ENCODE results near the gene RRP8. TPM values are rescaled to one million over a fixed set of nuclear protein-coding genes. Genes with fewer than 3 reads are reported as not detected.

The RRP8 gene
- total and polyA plus RNA-seq, 2 of the 8 experiments (the other 6 are each of a cell fraction or from before 2014, with no cell fraction given) = 4.2 to 14.9 TPM

DNA sequence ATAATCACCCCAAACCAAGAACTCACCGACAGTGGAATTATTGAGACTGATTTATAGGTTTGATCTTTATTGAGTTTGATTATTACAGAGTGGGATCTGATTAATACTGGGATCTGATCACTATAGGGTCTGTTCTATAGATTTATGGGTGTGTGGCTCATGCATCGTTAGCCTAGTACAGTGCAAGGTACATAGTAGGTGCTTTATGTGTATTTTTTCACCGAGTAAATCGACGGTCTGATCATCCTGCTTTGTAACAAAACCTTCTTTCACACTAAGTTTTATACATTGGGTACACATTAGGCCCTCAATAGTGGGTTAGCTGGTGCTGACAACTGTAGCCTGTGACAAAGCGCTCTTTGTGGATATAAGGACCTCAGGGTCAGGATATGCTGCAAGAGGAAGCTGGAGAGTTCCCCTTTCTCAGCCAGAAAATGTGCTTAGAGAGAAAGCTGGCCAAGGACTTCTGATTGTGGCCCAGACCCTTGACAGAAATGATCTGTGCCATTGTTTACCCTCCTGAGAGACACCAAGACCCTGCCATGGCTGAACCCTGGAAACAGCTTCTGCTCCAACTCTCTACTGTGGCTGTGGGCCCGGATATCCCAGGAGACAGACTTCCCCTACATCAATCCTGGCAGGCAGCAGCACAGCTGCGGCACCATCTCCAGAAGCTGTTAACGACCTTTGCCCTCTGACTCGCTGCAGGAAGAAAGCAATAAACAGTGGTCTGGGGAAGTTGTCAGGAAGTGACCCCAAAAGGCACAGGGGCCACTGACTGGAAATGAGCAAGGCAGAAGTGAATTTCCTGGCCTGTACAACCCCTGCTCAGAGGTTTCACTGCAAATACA lies 31.9 kb upstream of the RRP8 start:
- no peak overlapping the region for H3K4me2 ChIP-seq (ENCODE audit: insufficient read depth in 1 of 2, low read depth in 2 of 2, low read length in 2 of 2)
- H3K9ac ChIP-seq (replicated peaks in 1 of 4; ENCODE audit: extremely low read depth in 1 of 4, low read depth in 3 of 4, low read length in 3 of 4) = no peak overlapping the region
- WGBS, 2 experiments (ENCODE audit: extremely low coverage in 1 of 2, insufficient coverage in 1 of 2, insufficient read length in 1 of 2, insufficient replicate concordance in 2 of 2, low coverage in 1 of 2, low lambda C conversion rate in 2 of 2, missing lambda C conversion rate in 1 of 2) = 84% methylated on average over 10 of the region's 10 CpGs; no CpG with 5 or more reads in 1 of the 2 experiments
- no peak overlapping the region for H2BK12ac ChIP-seq (ENCODE audit: low read depth, low read length)
- H2BK20ac ChIP-seq (ENCODE audit: low read length) = no peak overlapping the region
- H3K4ac ChIP-seq (replicated peaks; ENCODE audit: insufficient read length, low read depth, low read length) = no peak overlapping the region
- no peak for DNase-seq (ENCODE audit: low read depth in 1 of 2, low spot score in 2 of 2)
- no peaks in the 10 kb centered on the region; a peak in 1 of 8 replicates for H3K36me3 ChIP-seq (ENCODE audit: control insufficient read depth in 2 of 4, insufficient read depth in 4 of 4, low read length in 3 of 4)
- POLR2A ChIA-PET (ENCODE audit: partially characterized antibody) = interaction anchor here (0.6 to 1.3 kb wide), 5 partner anchors 12 to 253 kb away, joined by 3 to 5 read pairs (median 3); partner anchors contain the start of genes MRPL17 and TAF10
- H3K27ac ChIP-seq (ENCODE audit: low read depth, low read length) = no peak overlapping the region
- H3K9me3 ChIP-seq (ENCODE audit: insufficient read depth in 2 of 2, low read depth in 1 of 2, low read length in 1 of 2) = no peaks in the 10 kb centered on the region
- no peak for FAIRE-seq
- no peak overlapping the region for H4K91ac ChIP-seq (replicated peaks; ENCODE audit: insufficient read length, low read length)
- no peak overlapping the region for H4K8ac ChIP-seq (ENCODE audit: extremely low read depth, insufficient read depth, low read length)
- peaks cover 1 to 7% of the 10 kb centered on the region in 2 experiments for H4K20me1 ChIP-seq (replicated peaks in 1 of 2; ENCODE audit: control insufficient read depth in 1 of 2, insufficient read depth in 2 of 2, low read length in 2 of 2)
- H2AK5ac ChIP-seq (ENCODE audit: low read depth, low read length) = no peak overlapping the region
- CTCF ChIA-PET (ENCODE audit: partially characterized antibody) = interaction anchor here (0.6 to 1.7 kb wide), 4 partner anchors 16 to 66 kb away, joined by 3 to 7 read pairs (median 5); partner anchors contain the start of gene TPP1
- no peaks in the 10 kb centered on the region for H3K79me2 ChIP-seq (ENCODE audit: control insufficient read depth in 1 of 2, insufficient read depth in 2 of 2, low read length in 2 of 2)
- no peak overlapping the region for H4K5ac ChIP-seq (ENCODE audit: insufficient read length, low read depth, low read length)
- H3K14ac ChIP-seq (ENCODE audit: insufficient read length) = no peak overlapping the region
- H3K18ac ChIP-seq (ENCODE audit: extremely low read depth, low read length) = no peak overlapping the region
- no peak overlapping the region for H3K23ac ChIP-seq (ENCODE audit: insufficient read length)
- H2BK15ac ChIP-seq (ENCODE audit: low read length) = no peak overlapping the region
- no peaks in the 10 kb centered on the region for H3K79me1 ChIP-seq (ENCODE audit: low read depth, low read length)
- no peak overlapping the region for H2BK120ac ChIP-seq (replicated peaks; ENCODE audit: low read depth, low read length)
- H3K56ac ChIP-seq (replicated peaks; ENCODE audit: insufficient read length, low read depth, low read length) = no peak overlapping the region
- no peak overlapping the region for H3K4me3 ChIP-seq (ENCODE audit: extremely low read depth in 1 of 4, insufficient read depth in 2 of 4, low read depth in 3 of 4, low read length in 4 of 4)
- H2BK5ac ChIP-seq (ENCODE audit: low read depth, low read length) = no peak overlapping the region
- no peak overlapping the region for H2AFZ ChIP-seq (ENCODE audit: low read length)
- peaks cover 5 to 22% (median 17%) of the 10 kb centered on the region in 4 experiments for H3K27me3 ChIP-seq (replicated peaks in 1 of 4; ENCODE audit: control insufficient read depth in 3 of 4, extremely low read depth in 1 of 4, insufficient read depth in 3 of 4, low read length in 3 of 4)
- peaks cover 0 to 3% (median 0%) of the 10 kb centered on the region in 4 experiments; a peak in 2 of 7 replicates for H3K4me1 ChIP-seq (replicated peaks in 1 of 4; ENCODE audit: control insufficient read depth in 3 of 4, insufficient read depth in 4 of 4, low read length in 3 of 4)
- peaks cover 5% of the 10 kb centered on the region for H3K23me2 ChIP-seq (ENCODE audit: low read depth, low read length)
- TF ChIP-seq TEAD4 (IDR thresholded peaks at IDR 0.05; ENCODE audit: low read depth, low read length) (no peak), CBX8 (IDR thresholded peaks at IDR 0.05; ENCODE audit: borderline replicate concordance, low read depth, low read length) (no peak), SP4 (IDR thresholded peaks at IDR 0.05; ENCODE audit: low read length) (no peak), TCF12 (IDR thresholded peaks at IDR 0.05; ENCODE audit: low read depth, low read length) (no peak), SIRT6 (IDR thresholded peaks at IDR 0.05; ENCODE audit: low read length) (no peak), FOSL1 (IDR thresholded peaks at IDR 0.05; ENCODE audit: insufficient read depth, low read depth, low read length) (no peak), CREB1 (IDR thresholded peaks at IDR 0.05) (no peak), ZNF274 (IDR thresholded peaks at IDR 0.05; ENCODE audit: borderline replicate concordance, extremely low read depth, low read length) (no peak), POU5F1 (IDR thresholded peaks at IDR 0.05; ENCODE audit: low read depth, low read length) (no peak), SUZ12 (IDR thresholded peaks at IDR 0.05; ENCODE audit: low read length) (no peak)
- TF ChIP-seq, protein P1, sequence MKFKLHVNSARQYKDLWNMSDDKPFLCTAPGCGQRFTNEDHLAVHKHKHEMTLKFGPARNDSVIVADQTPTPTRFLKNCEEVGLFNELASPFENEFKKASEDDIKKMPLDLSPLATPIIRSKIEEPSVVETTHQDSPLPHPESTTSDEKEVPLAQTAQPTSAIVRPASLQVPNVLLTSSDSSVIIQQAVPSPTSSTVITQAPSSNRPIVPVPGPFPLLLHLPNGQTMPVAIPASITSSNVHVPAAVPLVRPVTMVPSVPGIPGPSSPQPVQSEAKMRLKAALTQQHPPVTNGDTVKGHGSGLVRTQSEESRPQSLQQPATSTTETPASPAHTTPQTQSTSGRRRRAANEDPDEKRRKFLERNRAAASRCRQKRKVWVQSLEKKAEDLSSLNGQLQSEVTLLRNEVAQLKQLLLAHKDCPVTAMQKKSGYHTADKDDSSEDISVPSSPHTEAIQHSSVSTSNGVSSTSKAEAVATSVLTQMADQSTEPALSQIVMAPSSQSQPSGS (IDR thresholded peaks at IDR 0.05; ENCODE audit: low read length) = no peak
